Measurements from ENCODE around the gene JAZF1. TPM values are rescaled to one million over a fixed set of nuclear protein-coding genes. Genes with fewer than 3 reads are reported as not detected.

JAZF1 gene
- total RNA-seq, 1 experiment from 2014 or later: 9.1 TPM

DNA sequence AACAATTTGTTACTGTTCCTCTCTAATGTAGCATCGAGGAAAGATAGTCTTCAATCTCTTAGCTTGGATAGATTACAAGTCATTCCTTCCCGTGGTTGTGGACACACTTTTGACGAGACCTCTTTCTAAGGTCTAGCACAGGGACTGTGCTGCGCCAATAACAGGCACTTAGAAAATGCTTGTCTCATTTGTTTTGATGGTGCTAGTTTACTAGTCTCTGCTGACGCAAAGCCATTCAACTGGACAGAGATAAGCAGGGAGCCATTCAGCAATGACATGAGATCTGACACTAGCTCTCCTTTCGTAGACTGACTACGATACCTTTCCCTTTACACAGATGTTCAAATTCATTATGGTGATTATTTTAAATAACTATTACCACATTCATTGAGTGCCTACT lies 6.4 kb upstream of the JAZF1 start:
- no peak for DNase-seq
- H2BK20ac ChIP-seq (ENCODE audit: low read depth, low read length, poor library complexity, severe bottlenecking): no peak overlapping the region
- H3K14ac ChIP-seq (ENCODE audit: insufficient read depth, low read length): no peak overlapping the region
- no peak overlapping the region for H3K4ac ChIP-seq (ENCODE audit: low read depth, low read length)
- no peaks in the 10 kb centered on the region for H3K9me3 ChIP-seq (ENCODE audit: control insufficient read depth, low read depth, low read length)
- peaks cover 25 to 26% of the 10 kb centered on the region in 2 experiments for H3K4me1 Mint-ChIP-seq
- no peaks in the 10 kb centered on the region for H3K23me2 ChIP-seq (ENCODE audit: insufficient read length, low read depth, low read length, poor library complexity, severe bottlenecking)
- H4K20me1 ChIP-seq (ENCODE audit: control insufficient read depth, insufficient read depth, insufficient read length): no peaks in the 10 kb centered on the region
- no peak overlapping the region for H3K56ac ChIP-seq (ENCODE audit: insufficient read length, low read depth, low read length)
- H3K27ac Mint-ChIP-seq: no peak overlapping the region
- H4K91ac ChIP-seq (ENCODE audit: insufficient read length, low read depth, low read length): no peak overlapping the region
- H2AFZ ChIP-seq (ENCODE audit: low read length): no peak overlapping the region
- no peak overlapping the region for H3K4me3 Mint-ChIP-seq
- H2BK5ac ChIP-seq (ENCODE audit: insufficient read length, low read length): no peak overlapping the region
- no peak overlapping the region for H4K8ac ChIP-seq (replicated peaks; ENCODE audit: insufficient read length, low read depth, low read length)
- peaks cover 3% of the 10 kb centered on the region for H3K27me3 Mint-ChIP-seq (ENCODE audit: low read depth)
- H4K5ac ChIP-seq (ENCODE audit: insufficient read length, low read depth, low read length): no peak overlapping the region
- no peak overlapping the region for H3K4me2 ChIP-seq (ENCODE audit: insufficient read depth, insufficient read length, low read length)
- H2BK12ac ChIP-seq (ENCODE audit: insufficient read length, low read depth, low read length): no peak overlapping the region
- WGBS (ENCODE audit: extremely low coverage, insufficient read length, low lambda C conversion rate): no CpG with 5 or more reads among the region's 7 CpGs
- peaks cover 4% of the 10 kb centered on the region; the same call in 1 of the 2 replicates for H3K4me1 ChIP-seq (ENCODE audit: insufficient read depth, low read length)
- H3K79me2 ChIP-seq (ENCODE audit: insufficient read depth, low read length): no peaks in the 10 kb centered on the region
- H3K9ac ChIP-seq (ENCODE audit: extremely low read depth, insufficient read length, low read length): no peak overlapping the region
- H3K36me3 Mint-ChIP-seq (ENCODE audit: insufficient read depth in 1 of 3, low read depth in 3 of 3): no peaks in the 10 kb centered on the region
- no peak overlapping the region for H3K27ac ChIP-seq (ENCODE audit: insufficient read length, low read depth, low read length)
- H3K23ac ChIP-seq (ENCODE audit: insufficient read length, low read depth, low read length): no peak overlapping the region
- H3K27me3 ChIP-seq (ENCODE audit: insufficient read depth, low read length): no peaks in the 10 kb centered on the region; the same call in 1 of the 2 replicates
- no peak overlapping the region for H3K18ac ChIP-seq (ENCODE audit: insufficient read length, low read depth, low read length)
- H3K79me1 ChIP-seq (ENCODE audit: insufficient read depth, low read depth, low read length, poor library complexity, severe bottlenecking): no peaks in the 10 kb centered on the region
- H2BK120ac ChIP-seq (ENCODE audit: low read depth, low read length, poor library complexity, severe bottlenecking): no peak overlapping the region
- H3T11ph ChIP-seq (ENCODE audit: low read length): no peak overlapping the region
- no peak overlapping the region for H2BK15ac ChIP-seq (ENCODE audit: low read depth, low read length)
- H2AK5ac ChIP-seq (ENCODE audit: insufficient read length, low read length): no peak overlapping the region
- no peaks in the 10 kb centered on the region for H3K9me3 Mint-ChIP-seq
- TF ChIP-seq, protein P1, sequence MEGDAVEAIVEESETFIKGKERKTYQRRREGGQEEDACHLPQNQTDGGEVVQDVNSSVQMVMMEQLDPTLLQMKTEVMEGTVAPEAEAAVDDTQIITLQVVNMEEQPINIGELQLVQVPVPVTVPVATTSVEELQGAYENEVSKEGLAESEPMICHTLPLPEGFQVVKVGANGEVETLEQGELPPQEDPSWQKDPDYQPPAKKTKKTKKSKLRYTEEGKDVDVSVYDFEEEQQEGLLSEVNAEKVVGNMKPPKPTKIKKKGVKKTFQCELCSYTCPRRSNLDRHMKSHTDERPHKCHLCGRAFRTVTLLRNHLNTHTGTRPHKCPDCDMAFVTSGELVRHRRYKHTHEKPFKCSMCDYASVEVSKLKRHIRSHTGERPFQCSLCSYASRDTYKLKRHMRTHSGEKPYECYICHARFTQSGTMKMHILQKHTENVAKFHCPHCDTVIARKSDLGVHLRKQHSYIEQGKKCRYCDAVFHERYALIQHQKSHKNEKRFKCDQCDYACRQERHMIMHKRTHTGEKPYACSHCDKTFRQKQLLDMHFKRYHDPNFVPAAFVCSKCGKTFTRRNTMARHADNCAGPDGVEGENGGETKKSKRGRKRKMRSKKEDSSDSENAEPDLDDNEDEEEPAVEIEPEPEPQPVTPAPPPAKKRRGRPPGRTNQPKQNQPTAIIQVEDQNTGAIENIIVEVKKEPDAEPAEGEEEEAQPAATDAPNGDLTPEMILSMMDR (conservative IDR thresholded peaks at IDR 0.05): no peak
